HepG2 (cell line): ENCODE data around the gene SSC5D. TPM values are rescaled to one million over a fixed set of nuclear protein-coding genes. Genes with fewer than 3 reads are reported as not detected.

Source experiments
- BCL6 ChIP-seq: IDR thresholded peaks from 2 replicates; pipeline ENCODE4 v1.6.1; 2016; ENCODE audit warnings: missing genetic modification reagents, missing compliant biosample characterization
- CENPX ChIP-seq: sonication (generic); formaldehyde crosslinking; IDR thresholded peaks from 2 replicates; pipeline ENCODE4 v1.9.0; 2021; ENCODE audit warnings: mild to moderate bottlenecking, missing genetic modification reagents, moderate library complexity
- DNMT1 ChIP-seq: sonication (generic); formaldehyde crosslinking; IDR thresholded peaks from 2 replicates; pipeline ENCODE4 v1.5.1; 2020; ENCODE audit warnings: mild to moderate bottlenecking, missing genetic modification reagents
- GZF1 ChIP-seq: sonication (generic); formaldehyde crosslinking; IDR thresholded peaks from 2 replicates; pipeline ENCODE4 v1.5.1; 2020; ENCODE audit warnings: mild to moderate bottlenecking, missing genetic modification reagents
- KDM2A ChIP-seq: sonication (generic); formaldehyde crosslinking; IDR thresholded peaks from 2 replicates; pipeline ENCODE4 v1.4.0; 2020; ENCODE audit warnings: low read depth, missing genetic modification reagents, borderline replicate concordance
- LRRFIP1 ChIP-seq: sonication (generic); formaldehyde crosslinking; conservative IDR thresholded peaks from 2 replicates; pipeline ENCODE4 v1.4.0; 2020; ENCODE audit warnings: missing genetic modification reagents
- MXD4 ChIP-seq: IDR thresholded peaks from 2 replicates; pipeline ENCODE4 v1.6.1; 2016; ENCODE audit warnings: mild to moderate bottlenecking, missing biosample characterization, missing genetic modification reagents
- NCOA1 ChIP-seq: sonication (generic); formaldehyde crosslinking; IDR thresholded peaks from 2 replicates; pipeline ENCODE4 v1.9.0; 2021; ENCODE audit warnings: missing genetic modification reagents
- NFIB ChIP-seq: sonication (generic); formaldehyde crosslinking; IDR thresholded peaks from 2 replicates; pipeline ENCODE4 v1.9.0; 2021; ENCODE audit warnings: missing genetic modification reagents, mild to moderate bottlenecking, borderline replicate concordance
- PHF5A ChIP-seq: IDR thresholded peaks from one replicate; pipeline ENCODE4 v1.6.1; 2018; ENCODE audit warnings: low read depth, missing genetic modification reagents; ENCODE audit not compliant: unreplicated experiment
- PRPF4 ChIP-seq: fragments of 200-400 bp; formaldehyde crosslinking; IDR thresholded peaks from 2 replicates; pipeline ENCODE4 v1.6.1; 2016; ENCODE audit warnings: low read length, low read depth; ENCODE audit not compliant: poor library complexity, severe bottlenecking
- SMC3 ChIP-seq: IDR thresholded peaks from 2 replicates; pipeline ENCODE4 v1.6.1; 2011; ENCODE audit warnings: low read length, improper control_type of control experiment
- SNAI1 ChIP-seq: sonication (generic); formaldehyde crosslinking; IDR thresholded peaks from 2 replicates; pipeline ENCODE4 v1.5.0; 2020; ENCODE audit warnings: mild to moderate bottlenecking, missing genetic modification reagents, borderline replicate concordance
- SP5 ChIP-seq: IDR thresholded peaks from 2 replicates; pipeline ENCODE4 v1.6.1; 2016; ENCODE audit warnings: low read depth, borderline replicate concordance
- SYNCRIP ChIP-seq: fragments of 200-400 bp; formaldehyde crosslinking; IDR thresholded peaks from 2 replicates; pipeline ENCODE4 v1.6.1; 2018; ENCODE audit warnings: mild to moderate bottlenecking, low read depth, low read length; ENCODE audit not compliant: insufficient read depth
- ZBTB42 ChIP-seq: sonication (generic); formaldehyde crosslinking; IDR thresholded peaks from 2 replicates; pipeline ENCODE4 v1.5.0; 2020; ENCODE audit warnings: mild to moderate bottlenecking, missing genetic modification reagents
- ZFP1 ChIP-seq: IDR thresholded peaks from 2 replicates; pipeline ENCODE4 v1.6.1; 2016
- ZGPAT ChIP-seq: IDR thresholded peaks from 2 replicates; pipeline ENCODE4 v1.6.1; 2016; ENCODE audit warnings: mild to moderate bottlenecking
- ZNF17 ChIP-seq: sonication (generic); formaldehyde crosslinking; IDR thresholded peaks from 2 replicates; pipeline ENCODE4 v1.5.0; 2020; ENCODE audit warnings: mild to moderate bottlenecking, missing genetic modification reagents
- ZNF263 ChIP-seq: sonication (generic); formaldehyde crosslinking; IDR thresholded peaks from 2 replicates; pipeline ENCODE4 v1.4.0; 2020; ENCODE audit warnings: missing genetic modification reagents
- ZNF3 ChIP-seq: IDR thresholded peaks from 2 replicates; pipeline ENCODE4 v1.7.0; 2017; ENCODE audit warnings: inconsistent platforms
- ZNF552 ChIP-seq: sonication (generic); formaldehyde crosslinking; IDR thresholded peaks from 2 replicates; pipeline ENCODE4 v1.9.0; 2022; ENCODE audit warnings: missing genetic modification reagents, mild to moderate bottlenecking, borderline replicate concordance
- ZNF572 ChIP-seq: sonication (generic); formaldehyde crosslinking; IDR thresholded peaks from 2 replicates; pipeline ENCODE4 v1.5.1; 2020; ENCODE audit warnings: mild to moderate bottlenecking, missing genetic modification reagents
- ZNF660 ChIP-seq: sonication (generic); formaldehyde crosslinking; IDR thresholded peaks from 2 replicates; pipeline ENCODE4 v1.5.1; 2020; ENCODE audit warnings: mild to moderate bottlenecking, low read depth, missing genetic modification reagents, borderline replicate concordance
- ZNF670 ChIP-seq: sonication (generic); formaldehyde crosslinking; IDR thresholded peaks from 2 replicates; pipeline ENCODE4 v1.8.0; 2022; ENCODE audit warnings: mild to moderate bottlenecking, missing genetic modification reagents, borderline replicate concordance
- ZNF766 ChIP-seq: sonication (generic); formaldehyde crosslinking; IDR thresholded peaks from 2 replicates; pipeline ENCODE4 v1.5.0; 2020; ENCODE audit warnings: missing genetic modification reagents, borderline replicate concordance
- polyA plus RNA-seq, 8 experiments: library from polyadenylated mRNA; depleted of rRNA in 3 of 8; stranded (reverse) in 7 of 8; unstranded in 1 of 8; fragments of >200 nt; fragmentation: Illumina TruSeq in 4 of 8; extraction: Trizol in 4 of 8; gene quantifications; 2 replicates each; pipeline versions ENCODE4 v1.2.1 to v1.2.3, GENCODE V29; 2011 to 2016; ENCODE audit warnings: low read depth in 4 of 8, missing spikeins in 1 of 8, mixed read lengths in 1 of 8; ENCODE audit not compliant: insufficient read depth in 1 of 8
- total RNA-seq, 5 experiments: library from RNA; depleted of rRNA; stranded (reverse); fragments of >200 nt; fragmentation: Illumina TruSeq; extraction: Trizol; gene quantifications; 2 replicates each; pipeline ENCODE4 v1.2.3, GENCODE V29; 2016; ENCODE audit warnings: low read depth in 1 of 5
- TF ChIP-seq, protein P1 (sequence below): sonication (generic); formaldehyde crosslinking; IDR thresholded peaks from 2 replicates; pipeline ENCODE4 v1.4.0; 2020; ENCODE audit warnings: mild to moderate bottlenecking, missing genetic modification reagents

The SSC5D gene
- total and polyA plus RNA-seq, 2 of the 13 experiments (the other 11 are each of a cell fraction or from before 2014, with no cell fraction given) = not detected

DNA sequence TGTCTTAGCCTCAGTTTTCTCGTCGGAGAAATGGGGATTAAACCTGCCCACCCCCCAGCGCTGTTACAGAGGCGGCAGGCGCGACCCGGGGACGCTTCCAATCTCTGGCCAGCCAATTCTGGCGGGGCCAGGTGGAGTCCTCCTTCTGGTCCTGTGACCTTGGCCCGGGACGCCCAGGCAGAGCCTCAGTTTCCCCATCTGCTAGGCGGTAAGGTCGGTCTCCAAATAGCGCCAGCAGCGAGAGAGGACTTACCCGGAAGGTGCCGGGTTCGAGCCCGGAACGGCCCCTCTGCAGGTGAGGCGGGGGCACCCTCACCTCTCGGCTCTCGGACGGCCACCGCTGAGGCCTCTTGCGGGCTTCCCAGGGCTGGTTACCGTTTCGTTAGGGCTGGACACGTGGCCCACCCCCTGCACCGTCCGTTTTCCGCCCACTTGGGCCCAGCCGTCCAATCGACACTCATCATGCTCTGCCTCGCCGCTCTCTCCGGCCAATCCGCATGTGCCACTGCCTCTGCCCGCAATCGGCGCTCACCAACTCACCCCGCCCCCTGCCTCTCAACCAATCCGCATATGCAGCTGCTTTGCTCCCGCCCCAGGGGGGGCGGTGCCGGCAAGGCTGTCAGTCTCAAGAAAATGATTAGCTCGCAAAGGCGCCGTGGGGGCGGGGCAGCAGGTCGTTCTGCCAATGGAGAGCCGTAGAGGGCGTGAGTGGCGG lies 26.8 kb upstream of the SSC5D start, which contains the start of gene ISOC2 (continued):
- TF ChIP-seq BCL6 (CRISPR knock-in tag) (no peak), PHF5A (no peak), ZGPAT (CRISPR knock-in tag) (peak; percentile 92), NCOA1 (no peak), ZNF660 (CRISPR knock-in tag) (no peak), ZFP1 (0 out of 2 replicates have a peak, but pooled peaks have one; percentile 41), ZBTB42 (CRISPR knock-in tag) (no peak; the same call in 1 of the 2 replicates), DNMT1 (CRISPR knock-in tag) (no peak), PRPF4 (no peak), KDM2A (CRISPR knock-in tag) (peak; percentile 31), SMC3 (no peak), SYNCRIP (no peak), ZNF3 (peak; percentile 83), ZNF17 (CRISPR knock-in tag) (no peak), ZNF670 (CRISPR knock-in tag) (peak; percentile 85), SNAI1 (CRISPR knock-in tag) (no peak), MXD4 (CRISPR knock-in tag) (no peak), ZNF263 (no peak), LRRFIP1 (no peak; the same call in 1 of the 2 replicates), ZNF766 (CRISPR knock-in tag) (no peak), ZNF572 (CRISPR knock-in tag) (peak; percentile 78), GZF1 (CRISPR knock-in tag) (no peak), SP5 (CRISPR knock-in tag) (peak; percentile 67; the same call in 1 of the 2 replicates), CENPX (CRISPR knock-in tag) (no peak), NFIB (CRISPR knock-in tag) (no peak), ZNF552 (CRISPR knock-in tag) (no peak)
- TF ChIP-seq, protein P1, sequence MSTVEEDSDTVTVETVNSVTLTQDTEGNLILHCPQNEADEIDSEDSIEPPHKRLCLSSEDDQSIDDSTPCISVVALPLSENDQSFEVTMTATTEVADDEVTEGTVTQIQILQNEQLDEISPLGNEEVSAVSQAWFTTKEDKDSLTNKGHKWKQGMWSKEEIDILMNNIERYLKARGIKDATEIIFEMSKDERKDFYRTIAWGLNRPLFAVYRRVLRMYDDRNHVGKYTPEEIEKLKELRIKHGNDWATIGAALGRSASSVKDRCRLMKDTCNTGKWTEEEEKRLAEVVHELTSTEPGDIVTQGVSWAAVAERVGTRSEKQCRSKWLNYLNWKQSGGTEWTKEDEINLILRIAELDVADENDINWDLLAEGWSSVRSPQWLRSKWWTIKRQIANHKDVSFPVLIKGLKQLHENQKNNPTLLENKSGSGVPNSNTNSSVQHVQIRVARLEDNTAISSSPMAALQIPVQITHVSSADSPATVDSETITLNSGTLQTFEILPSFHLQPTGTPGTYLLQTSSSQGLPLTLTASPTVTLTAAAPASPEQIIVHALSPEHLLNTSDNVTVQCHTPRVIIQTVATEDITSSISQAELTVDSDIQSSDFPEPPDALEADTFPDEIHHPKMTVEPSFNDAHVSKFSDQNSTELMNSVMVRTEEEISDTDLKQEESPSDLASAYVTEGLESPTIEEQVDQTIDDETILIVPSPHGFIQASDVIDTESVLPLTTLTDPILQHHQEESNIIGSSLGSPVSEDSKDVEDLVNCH (CRISPR knock-in tag) = no peak
